ENCODE results near the gene SOX18.
A peak's percentile ranks its signal among the peaks of the same experiment; 100 is the strongest.
"Not testable (repeated sequence)": the region's sequence is repeated elsewhere in the genome, so short reads cannot be mapped to it uniquely, and the experiment has no call there.

SOX18 gene

DNA sequence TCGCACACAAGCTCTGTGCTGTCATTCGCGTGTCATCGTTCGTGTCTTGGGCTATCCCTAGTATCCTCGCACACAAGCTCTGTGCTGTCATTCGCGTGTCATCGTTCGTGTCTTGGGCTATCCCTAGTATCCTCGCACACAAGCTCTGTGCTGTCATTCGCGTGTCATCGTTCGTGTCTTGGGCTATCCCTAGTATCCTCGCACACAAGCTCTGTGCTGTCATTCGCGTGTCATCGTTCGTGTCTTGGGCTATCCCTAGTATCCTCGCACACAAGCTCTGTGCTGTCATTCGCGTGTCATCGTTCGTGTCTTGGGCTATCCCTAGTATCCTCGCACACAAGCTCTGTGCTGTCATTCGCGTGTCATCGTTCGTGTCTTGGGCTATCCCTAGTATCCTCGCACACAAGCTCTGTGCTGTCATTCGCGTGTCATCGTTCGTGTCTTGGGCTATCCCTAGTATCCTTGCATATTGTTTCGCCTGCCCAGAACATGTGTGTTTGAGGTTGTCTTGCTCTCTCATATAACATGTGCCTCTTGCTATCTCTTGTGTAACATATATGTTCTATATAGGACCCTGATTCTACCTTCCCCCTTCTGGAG lies 37.9 kb upstream of the SOX18 start:
- not testable (repeated sequence) for H3K27ac ChIP-seq (ENCODE audit: low read depth, low read length); H3K9ac ChIP-seq (ENCODE audit: low read length); H3K4me3 ChIP-seq (ENCODE audit: low read depth in 1 of 2, low read length in 2 of 2); H3K4me1 ChIP-seq (ENCODE audit: insufficient read depth, low read length); H3K36me3 ChIP-seq (ENCODE audit: insufficient read depth, low read length); H3K9me3 ChIP-seq (ENCODE audit: low read length)
- peaks cover 14 to 38% of the 10 kb centered on the region in 2 donors for H3K27me3 ChIP-seq (ENCODE audit: control insufficient read depth in 1 of 2, insufficient read depth in 2 of 2, low read length in 2 of 2)

DNA sequence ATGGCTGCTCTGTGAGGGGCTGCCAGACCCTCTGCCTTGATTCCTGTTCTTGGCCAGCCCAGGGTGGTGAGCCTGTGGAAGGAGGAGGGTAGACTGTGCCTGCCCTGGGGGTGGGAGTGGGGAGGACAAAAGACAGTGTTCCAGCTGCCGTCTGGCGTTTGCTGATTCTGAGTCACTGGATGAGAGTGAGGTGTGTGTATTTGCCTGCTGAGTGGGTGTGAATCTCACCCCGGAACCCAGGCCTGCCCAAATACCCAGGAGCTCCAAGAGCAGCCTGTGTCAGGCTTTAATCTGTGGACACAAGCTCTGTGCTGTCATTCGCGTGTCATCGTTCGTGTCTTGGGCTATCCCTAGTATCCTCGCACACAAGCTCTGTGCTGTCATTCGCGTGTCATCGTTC lies 37.4 kb upstream of the SOX18 start:
- H3K4me1 ChIP-seq (ENCODE audit: insufficient read depth, low read length), result peaks cover 5% of the 10 kb centered on the region
- no peaks in the 10 kb centered on the region for H3K9me3 ChIP-seq (ENCODE audit: low read length)
- no peak overlapping the region for H3K4me3 ChIP-seq (ENCODE audit: low read depth in 1 of 2, low read length in 2 of 2)
- peaks cover 14 to 38% of the 10 kb centered on the region in 2 donors for H3K27me3 ChIP-seq (ENCODE audit: control insufficient read depth in 1 of 2, insufficient read depth in 2 of 2, low read length in 2 of 2)
- no peaks in the 10 kb centered on the region for H3K36me3 ChIP-seq (ENCODE audit: insufficient read depth, low read length)
- H3K9ac ChIP-seq (ENCODE audit: low read length), result no peak overlapping the region
- no peak overlapping the region for H3K27ac ChIP-seq (ENCODE audit: low read depth, low read length)

- Histone ChIP-seq H3K36me3 (ENCODE audit: insufficient read depth, low read length) (no peaks in the 10 kb centered on the region), H3K27me3 (ENCODE audit: control insufficient read depth in 1 of 2, insufficient read depth in 2 of 2, low read length in 2 of 2) (peaks cover 14 to 38% of the 10 kb centered on the region in 2 donors), H3K4me1 (ENCODE audit: insufficient read depth, low read length) (peaks cover 5% of the 10 kb centered on the region), H3K27ac (ENCODE audit: low read depth, low read length) (no peak overlapping the region), H3K9me3 (ENCODE audit: low read length) (no peaks in the 10 kb centered on the region), H3K9ac (ENCODE audit: low read length) (no peak overlapping the region), H3K4me3 (ENCODE audit: low read depth in 1 of 2, low read length in 2 of 2) (no peak overlapping the region)
These were observed 35.3 kb upstream of the SOX18 start for GRCh38 chr20:64084685-64085152.

- Histone ChIP-seq H3K9ac (ENCODE audit: low read length) (no peak within 1 kb of the TSS), H3K9me3 (ENCODE audit: low read length) (no peaks in the 10 kb centered on the region), H3K4me3 (ENCODE audit: low read depth in 1 of 2, low read length in 2 of 2) (peak within 1 kb of the TSS in 1 of 2 donors; percentile 31), H3K27me3 (ENCODE audit: control insufficient read depth in 1 of 2, insufficient read depth in 2 of 2, low read length in 2 of 2) (peaks cover 14 to 41% of the 10 kb centered on the region in 2 donors), H3K36me3 (ENCODE audit: insufficient read depth, low read length) (no peaks in the 10 kb centered on the region), H3K27ac (ENCODE audit: low read depth, low read length) (no peak within 1 kb of the TSS), H3K4me1 (ENCODE audit: insufficient read depth, low read length) (peaks cover 9% of the 10 kb centered on the region)
These were observed 34.6 kb upstream of the SOX18 start, which contains the start of gene LKAAEAR1 for GRCh38 chr20:64083804-64084684. TSS of gene LKAAEAR1 (minus strand) at chr20:64084398. CDS start at chr20:64084219, 179 bp downstream.

DNA sequence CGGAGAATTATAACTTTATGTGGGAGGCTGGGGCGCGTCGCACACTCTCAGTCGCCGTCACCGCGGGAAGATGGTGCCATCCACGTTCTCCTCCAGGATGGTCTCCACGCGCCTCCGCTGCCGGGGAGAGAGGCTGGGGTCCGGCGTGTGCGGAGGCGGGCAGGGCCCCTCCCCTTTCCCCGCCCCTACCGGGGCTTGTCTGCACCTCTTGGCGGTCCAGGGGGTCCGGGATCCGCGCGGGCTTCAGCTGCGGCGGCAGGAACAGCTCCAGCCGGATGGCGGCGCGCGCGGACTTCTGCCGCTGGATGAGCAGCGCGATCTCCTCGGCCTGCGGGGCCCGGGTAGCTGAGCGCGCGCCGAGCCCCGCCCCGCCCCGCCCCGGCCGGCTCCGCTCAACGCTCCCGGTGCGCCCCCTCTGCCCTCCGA lies 34.0 kb upstream of the SOX18 start:
- no peak overlapping the region for H3K9ac ChIP-seq (ENCODE audit: low read length)
- peak overlapping the region in 1 of 2 donors; percentile 31 for H3K4me3 ChIP-seq (ENCODE audit: low read depth in 1 of 2, low read length in 2 of 2)
- H3K9me3 ChIP-seq (ENCODE audit: low read length), result no peaks in the 10 kb centered on the region
- peaks cover 14 to 42% of the 10 kb centered on the region in 2 donors for H3K27me3 ChIP-seq (ENCODE audit: control insufficient read depth in 1 of 2, insufficient read depth in 2 of 2, low read length in 2 of 2)
- no peak overlapping the region for H3K27ac ChIP-seq (ENCODE audit: low read depth, low read length)
- peaks cover 16% of the 10 kb centered on the region for H3K4me1 ChIP-seq (ENCODE audit: insufficient read depth, low read length)
- no peaks in the 10 kb centered on the region for H3K36me3 ChIP-seq (ENCODE audit: insufficient read depth, low read length)

- Histone ChIP-seq H3K36me3 (ENCODE audit: insufficient read depth, low read length) (no peaks in the 10 kb centered on the region), H3K27me3 (ENCODE audit: control insufficient read depth in 1 of 2, insufficient read depth in 2 of 2, low read length in 2 of 2) (peaks cover 14 to 41% of the 10 kb centered on the region in 2 donors), H3K9ac (ENCODE audit: low read length) (no peak overlapping the region), H3K9me3 (ENCODE audit: low read length) (no peaks in the 10 kb centered on the region), H3K4me3 (ENCODE audit: low read depth in 1 of 2, low read length in 2 of 2) (no peak overlapping the region), H3K27ac (ENCODE audit: low read depth, low read length) (no peak overlapping the region), H3K4me1 (ENCODE audit: insufficient read depth, low read length) (peaks cover 16% of the 10 kb centered on the region)
These were observed 33.5 kb upstream of the SOX18 start for GRCh38 chr20:64082820-64083377.

GRCh38 chr20:64082126-64082731 lies 32.8 kb upstream of the SOX18 start:
- Histone ChIP-seq H3K27me3 (ENCODE audit: control insufficient read depth in 1 of 2, insufficient read depth in 2 of 2, low read length in 2 of 2) (peaks cover 14 to 39% of the 10 kb centered on the region in 2 donors), H3K9me3 (ENCODE audit: low read length) (no peaks in the 10 kb centered on the region), H3K4me1 (ENCODE audit: insufficient read depth, low read length) (peaks cover 16% of the 10 kb centered on the region)

DNA sequence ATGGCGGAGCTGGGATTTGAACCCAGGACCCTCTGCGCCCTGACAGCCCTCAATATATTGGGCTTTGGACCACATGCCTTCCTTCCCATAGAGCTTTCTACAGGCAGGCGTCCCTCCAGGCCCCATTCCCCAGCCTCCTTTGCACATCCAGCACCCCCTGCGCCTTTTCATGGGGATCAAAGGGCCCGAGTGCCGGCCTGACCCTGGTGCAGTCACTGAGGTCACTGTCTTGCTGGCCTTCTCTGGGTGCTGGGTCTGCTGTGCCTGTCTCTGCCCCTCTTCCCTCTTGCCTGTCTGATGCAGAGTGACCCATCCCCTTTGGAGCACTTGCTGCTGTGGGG lies 32.2 kb upstream of the SOX18 start:
- H3K27ac ChIP-seq (ENCODE audit: low read depth, low read length), result no peak overlapping the region
- no peak overlapping the region for H3K9ac ChIP-seq (ENCODE audit: low read length)
- peaks cover 16% of the 10 kb centered on the region for H3K4me1 ChIP-seq (ENCODE audit: insufficient read depth, low read length)
- peaks cover 14 to 39% of the 10 kb centered on the region in 2 donors for H3K27me3 ChIP-seq (ENCODE audit: control insufficient read depth in 1 of 2, insufficient read depth in 2 of 2, low read length in 2 of 2)
- H3K9me3 ChIP-seq (ENCODE audit: low read length), result no peaks in the 10 kb centered on the region
- H3K4me3 ChIP-seq (ENCODE audit: low read depth in 1 of 2, low read length in 2 of 2), result no peak overlapping the region
- no peaks in the 10 kb centered on the region for H3K36me3 ChIP-seq (ENCODE audit: insufficient read depth, low read length)

More at GRCh38 chr20:64082126-64082731, 32.8 kb upstream of the SOX18 start:
- no peaks in the 10 kb centered on the region for H3K36me3 ChIP-seq (ENCODE audit: insufficient read depth, low read length)
- no peak overlapping the region for H3K9ac ChIP-seq (ENCODE audit: low read length)
- H3K4me3 ChIP-seq (ENCODE audit: low read depth in 1 of 2, low read length in 2 of 2), result no peak overlapping the region
- H3K27ac ChIP-seq (ENCODE audit: low read depth, low read length), result no peak overlapping the region

GRCh38 chr20:64080813-64081623 lies 31.6 kb upstream of the SOX18 start:
- peaks cover 16% of the 10 kb centered on the region for H3K4me1 ChIP-seq (ENCODE audit: insufficient read depth, low read length)

DNA sequence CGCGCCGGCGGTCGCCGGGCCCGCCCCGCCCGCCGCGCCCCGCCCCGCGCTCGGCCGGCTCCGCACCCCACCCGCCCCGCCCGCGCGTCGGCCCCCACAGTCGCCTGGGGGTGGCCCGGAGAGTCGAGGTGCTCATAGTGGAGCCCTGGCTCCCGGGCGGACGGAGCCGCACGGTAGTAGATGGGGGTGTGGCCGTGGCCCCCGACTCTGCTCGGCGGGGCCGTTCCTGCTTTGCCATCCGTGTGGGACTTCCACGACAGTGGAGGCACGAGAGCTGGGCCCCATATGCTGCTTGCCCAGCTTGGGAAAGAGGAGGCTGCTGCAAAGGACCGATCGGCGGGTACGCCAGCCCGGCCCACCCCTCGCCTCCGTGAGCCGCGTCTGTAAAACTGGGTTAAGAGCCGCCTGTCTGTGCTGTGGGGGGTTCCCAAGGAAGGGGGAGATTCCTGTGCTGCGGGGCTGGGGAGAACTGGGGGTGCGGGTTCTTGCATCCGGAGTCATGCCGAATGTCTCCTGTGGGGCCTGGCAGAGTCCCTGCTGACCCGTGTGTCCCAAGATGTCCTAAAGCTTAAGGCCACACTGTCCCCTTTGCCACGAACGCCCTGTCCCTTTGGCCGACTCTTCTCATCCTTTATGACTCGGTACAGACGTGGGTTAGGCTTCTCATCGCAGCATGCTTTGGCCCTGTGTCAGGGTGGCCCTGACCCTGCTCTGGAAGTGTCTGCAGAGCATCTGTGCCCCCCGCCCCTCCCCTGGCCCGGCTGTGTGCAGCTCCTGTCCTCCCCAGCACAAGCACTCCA lies 30.8 kb upstream of the SOX18 start, which contains the start of gene OPRL1:
OPRL1 (plus strand) TSS at position 70 of the 800 bp plus-strand sequence. CDS start 12,639 bp downstream, outside the sequence.
- H3K27me3 ChIP-seq (ENCODE audit: control insufficient read depth in 1 of 2, insufficient read depth in 2 of 2, low read length in 2 of 2), result peaks cover 10 to 31% of the 10 kb centered on the region in 2 donors
- H3K36me3 ChIP-seq (ENCODE audit: insufficient read depth, low read length), result no peaks in the 10 kb centered on the region
- H3K27ac ChIP-seq (ENCODE audit: low read depth, low read length), result peak within 1 kb of the TSS; percentile 72
- peaks cover 16% of the 10 kb centered on the region for H3K4me1 ChIP-seq (ENCODE audit: insufficient read depth, low read length)
- peak within 1 kb of the TSS; percentile 67 to 73 for H3K4me3 ChIP-seq (ENCODE audit: low read depth in 1 of 2, low read length in 2 of 2)
- no peak within 1 kb of the TSS for H3K9ac ChIP-seq (ENCODE audit: low read length)
- no peaks in the 10 kb centered on the region for H3K9me3 ChIP-seq (ENCODE audit: low read length)

More at GRCh38 chr20:64080813-64081623, 31.6 kb upstream of the SOX18 start:
- Histone ChIP-seq H3K36me3 (ENCODE audit: insufficient read depth, low read length) (no peaks in the 10 kb centered on the region), H3K9me3 (ENCODE audit: low read length) (no peaks in the 10 kb centered on the region), H3K9ac (ENCODE audit: low read length) (no peak overlapping the region), H3K27ac (ENCODE audit: low read depth, low read length) (no peak overlapping the region), H3K27me3 (ENCODE audit: control insufficient read depth in 1 of 2, insufficient read depth in 2 of 2, low read length in 2 of 2) (peaks cover 14 to 39% of the 10 kb centered on the region in 2 donors), H3K4me3 (ENCODE audit: low read depth in 1 of 2, low read length in 2 of 2) (peak overlapping the region in 1 of 2 donors; percentile 41)

All from muscle layer of colon (tissue), 2 donors.